ENCODE results near the gene THEMIS2. TPM values are rescaled to one million over a fixed set of nuclear protein-coding genes. Genes with fewer than 3 reads are reported as not detected.

The THEMIS2 gene
- total and polyA plus RNA-seq, 9 of the 15 experiments (the other 6 are each of a cell fraction or from before 2014, with no cell fraction given), result 2.3 to 12.7 (median 8.0) TPM

DNA sequence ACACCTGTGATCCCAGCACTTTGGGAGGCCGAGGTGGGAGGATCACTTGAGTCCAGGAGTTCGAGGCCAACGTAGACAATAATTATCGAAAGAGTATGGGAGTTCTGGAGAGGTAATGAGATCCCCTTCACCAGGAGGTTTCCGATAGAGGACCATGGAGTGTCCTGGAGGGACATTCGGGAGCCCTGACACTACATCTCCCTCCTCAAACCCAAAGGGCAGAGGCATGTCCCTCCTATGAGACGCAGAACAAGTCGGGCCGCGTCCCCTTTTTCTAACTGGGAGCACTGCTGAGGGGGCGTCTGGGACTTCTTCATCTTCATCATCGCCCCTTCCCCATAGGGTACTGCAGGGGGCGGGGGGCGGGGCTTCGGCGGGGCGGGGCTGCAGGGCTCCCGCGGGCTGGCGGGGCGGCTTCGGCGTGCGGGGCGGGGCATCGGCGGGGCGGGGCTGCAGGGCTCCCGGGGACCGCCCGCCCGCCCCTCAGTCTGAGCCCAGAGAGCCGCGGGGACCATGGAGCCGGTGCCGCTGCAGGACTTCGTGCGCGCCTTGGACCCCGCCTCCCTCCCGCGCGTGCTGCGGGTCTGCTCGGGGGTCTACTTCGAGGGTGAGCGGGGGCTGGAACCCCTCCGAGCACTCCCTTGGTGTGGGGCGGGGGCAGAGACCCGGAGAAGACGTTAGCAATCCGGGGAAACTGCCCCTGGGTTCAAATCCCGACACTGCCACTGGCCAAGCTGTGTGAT lies at the start of gene THEMIS2 (continued):
- TF ChIP-seq CBX1 (IDR thresholded peaks at IDR 0.05; ENCODE audit: low read depth), result 0 out of 2 replicates have a peak, but pooled peaks have one; percentile 29
- peak; percentile 6; the same call in 1 of the 2 replicates for TF ChIP-seq CTBP1 (IDR thresholded peaks at IDR 0.05; ENCODE audit: borderline replicate concordance)
- TF ChIP-seq, protein P1, sequence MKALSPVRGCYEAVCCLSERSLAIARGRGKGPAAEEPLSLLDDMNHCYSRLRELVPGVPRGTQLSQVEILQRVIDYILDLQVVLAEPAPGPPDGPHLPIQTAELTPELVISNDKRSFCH (CRISPR knock-in tag; IDR thresholded peaks at IDR 0.05), result no peak
- TF ChIP-seq, protein P1 (tag; IDR thresholded peaks at IDR 0.05), result no peak
- 0 out of 2 replicates have a peak, but pooled peaks have one; percentile 15 for TF ChIP-seq FOXP1 (CRISPR knock-in tag; IDR thresholded peaks at IDR 0.05)
- TF ChIP-seq HEY1 (CRISPR knock-in tag; IDR thresholded peaks at IDR 0.05; ENCODE audit: borderline replicate concordance), result no peak
- 0 out of 2 replicates have a peak, but pooled peaks have one; percentile 3 for TF ChIP-seq EGR1 (conservative IDR thresholded peaks at IDR 0.05)
- TF ChIP-seq C11orf30 (IDR thresholded peaks at IDR 0.05; ENCODE audit: low read depth), result no peak
- no peak for TF ChIP-seq FOXJ3 (CRISPR knock-in tag; IDR thresholded peaks at IDR 0.05)
- no peak for TF ChIP-seq ZNF444 (CRISPR knock-in tag; IDR thresholded peaks at IDR 0.05)
- peak; percentile 87 for TF ChIP-seq POLR2G (IDR thresholded peaks at IDR 0.05; ENCODE audit: low read depth, low read length)
- no peak for TF ChIP-seq SMARCA4 (IDR thresholded peaks at IDR 0.05)
- TF ChIP-seq KDM5B (IDR thresholded peaks at IDR 0.05; ENCODE audit: insufficient replicate concordance, low read depth, low read length), result peak; percentile 38
- peak; percentile 54; the same call in 1 of the 2 replicates for TF ChIP-seq POLR2A (conservative IDR thresholded peaks at IDR 0.05)
- TF ChIP-seq RBFOX2 (IDR thresholded peaks at IDR 0.05; ENCODE audit: low read depth, low read length), result peak; percentile 80
- no peak for TF ChIP-seq PHF20 (IDR thresholded peaks at IDR 0.05; ENCODE audit: partially characterized antibody)
- no peak for TF ChIP-seq SMC3 (conservative IDR thresholded peaks at IDR 0.05; ENCODE audit: insufficient read depth, low read depth, low read length)
- TF ChIP-seq, protein P2, sequence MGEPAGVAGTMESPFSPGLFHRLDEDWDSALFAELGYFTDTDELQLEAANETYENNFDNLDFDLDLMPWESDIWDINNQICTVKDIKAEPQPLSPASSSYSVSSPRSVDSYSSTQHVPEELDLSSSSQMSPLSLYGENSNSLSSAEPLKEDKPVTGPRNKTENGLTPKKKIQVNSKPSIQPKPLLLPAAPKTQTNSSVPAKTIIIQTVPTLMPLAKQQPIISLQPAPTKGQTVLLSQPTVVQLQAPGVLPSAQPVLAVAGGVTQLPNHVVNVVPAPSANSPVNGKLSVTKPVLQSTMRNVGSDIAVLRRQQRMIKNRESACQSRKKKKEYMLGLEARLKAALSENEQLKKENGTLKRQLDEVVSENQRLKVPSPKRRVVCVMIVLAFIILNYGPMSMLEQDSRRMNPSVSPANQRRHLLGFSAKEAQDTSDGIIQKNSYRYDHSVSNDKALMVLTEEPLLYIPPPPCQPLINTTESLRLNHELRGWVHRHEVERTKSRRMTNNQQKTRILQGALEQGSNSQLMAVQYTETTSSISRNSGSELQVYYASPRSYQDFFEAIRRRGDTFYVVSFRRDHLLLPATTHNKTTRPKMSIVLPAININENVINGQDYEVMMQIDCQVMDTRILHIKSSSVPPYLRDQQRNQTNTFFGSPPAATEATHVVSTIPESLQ (CRISPR knock-in tag; IDR thresholded peaks at IDR 0.05), result no peak
- TF ChIP-seq HNRNPLL (IDR thresholded peaks at IDR 0.05; ENCODE audit: low read depth, low read length, poor library complexity, severe bottlenecking), result no peak
- no peak for TF ChIP-seq TOE1 (IDR thresholded peaks at IDR 0.05; ENCODE audit: borderline replicate concordance)
- no peak for TF ChIP-seq TOE1 (CRISPR knock-in tag; IDR thresholded peaks at IDR 0.05; ENCODE audit: borderline replicate concordance, low read depth)
- TF ChIP-seq TBP (optimal IDR thresholded peaks at IDR 0.05; ENCODE audit: low read depth, low read length), result peak; percentile 70
- TF ChIP-seq ZBTB8A (IDR thresholded peaks at IDR 0.05; ENCODE audit: partially characterized antibody), result no peak
- 0 out of 2 replicates have a peak, but pooled peaks have one; percentile 23 for TF ChIP-seq DIDO1 (tag; IDR thresholded peaks at IDR 0.05; ENCODE audit: low read depth)
- no peak for TF ChIP-seq KLF6 (CRISPR knock-in tag; IDR thresholded peaks at IDR 0.05; ENCODE audit: borderline replicate concordance)
- TF ChIP-seq, protein P3, sequence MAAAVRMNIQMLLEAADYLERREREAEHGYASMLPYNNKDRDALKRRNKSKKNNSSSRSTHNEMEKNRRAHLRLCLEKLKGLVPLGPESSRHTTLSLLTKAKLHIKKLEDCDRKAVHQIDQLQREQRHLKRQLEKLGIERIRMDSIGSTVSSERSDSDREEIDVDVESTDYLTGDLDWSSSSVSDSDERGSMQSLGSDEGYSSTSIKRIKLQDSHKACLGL (CRISPR knock-in tag; IDR thresholded peaks at IDR 0.05; ENCODE audit: borderline replicate concordance, poor library complexity, severe bottlenecking), result no peak
- TF ChIP-seq HMG20B (CRISPR knock-in tag; IDR thresholded peaks at IDR 0.05), result no peak
- TF ChIP-seq PPARD (CRISPR knock-in tag; IDR thresholded peaks at IDR 0.05), result no peak
